ENCODE data around the gene CDH23.

- TF ChIP-seq EZH2phosphoT487 (IDR thresholded peaks at IDR 0.05; ENCODE audit: insufficient read depth, low read depth) (no peak), EZH2 (IDR thresholded peaks at IDR 0.05; ENCODE audit: insufficient read depth, poor library complexity, severe bottlenecking) (no peak)
Measured at GRCh38 chr10:71645185-71645584, 248.5 kb downstream of the CDH23 start.

All from GM23248 (cell line).